Bronchial epithelial cell (primary cell): ENCODE results near the gene ADGRV1. TPM values are rescaled to one million over a fixed set of nuclear protein-coding genes. Genes with fewer than 3 reads are reported as not detected.

ENCODE experiments used
- DNase-seq: peaks from one replicate; pipeline ENCODE4 v3.0.0-alpha.2; 2010; ENCODE audit warnings: low read depth
- FAIRE-seq: peaks from 2 replicates; lab custom pipeline; 2011; peaks lifted over from hg19 to GRCh38; lab: Jason Lieb, UNC
- H3K27me3 ChIP-seq: 2 replicates; pipeline ENCODE4 v1.5.1; 2011; ENCODE audit warnings: low read length; ENCODE audit not compliant: control insufficient read depth, insufficient read depth
- H3K36me3 ChIP-seq: 2 replicates; pipeline ENCODE4 v1.5.1; 2011; ENCODE audit warnings: low read length; ENCODE audit not compliant: control insufficient read depth, insufficient read depth
- H3K4me3 ChIP-seq: 2 replicates; pipeline ENCODE4 v1.5.1; 2011; ENCODE audit warnings: mild to moderate bottlenecking, low read depth, low read length, control low read depth
- total RNA-seq: library from RNA; depleted of rRNA; stranded (reverse); fragments of >200 nt; gene quantifications from 2 replicates; pipeline ENCODE4 v1.2.1, GENCODE V29; 2014
- TF ChIP-seq, protein P1 (sequence below): IDR thresholded peaks from 2 replicates; pipeline ENCODE4 v1.5.1; 2011; ENCODE audit warnings: mild to moderate bottlenecking, moderate library complexity, low read length, control low read depth, inconsistent platforms; ENCODE audit not compliant: insufficient read depth, severe bottlenecking

The ADGRV1 gene
- total RNA-seq, 1 donor from 2014 or later: 1.6 TPM

DNA sequence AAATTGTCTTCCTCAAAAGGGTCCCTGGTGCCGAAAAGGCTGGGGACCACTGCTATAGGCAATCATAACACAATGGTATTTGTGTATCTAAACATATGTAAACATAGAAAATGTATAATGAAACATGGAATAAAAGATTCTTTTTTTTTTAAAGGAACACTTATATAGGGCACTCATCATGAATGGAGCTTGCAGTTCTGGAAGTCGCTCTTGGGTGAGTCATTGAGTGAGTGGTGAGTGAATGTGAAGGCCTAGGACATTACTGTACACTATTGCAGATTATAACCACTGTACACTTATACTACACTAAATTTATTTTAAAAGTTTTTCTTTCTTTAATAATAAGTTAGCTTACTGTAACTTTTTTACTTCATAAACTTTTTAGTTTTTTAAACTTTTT is 648.1 kb downstream of the ADGRV1 start:
- Histone ChIP-seq H3K36me3 (no peaks in the 10 kb centered on the region), H3K4me3 (no peak overlapping the region), H3K27me3 (no peaks in the 10 kb centered on the region)
- TF ChIP-seq, protein P1, sequence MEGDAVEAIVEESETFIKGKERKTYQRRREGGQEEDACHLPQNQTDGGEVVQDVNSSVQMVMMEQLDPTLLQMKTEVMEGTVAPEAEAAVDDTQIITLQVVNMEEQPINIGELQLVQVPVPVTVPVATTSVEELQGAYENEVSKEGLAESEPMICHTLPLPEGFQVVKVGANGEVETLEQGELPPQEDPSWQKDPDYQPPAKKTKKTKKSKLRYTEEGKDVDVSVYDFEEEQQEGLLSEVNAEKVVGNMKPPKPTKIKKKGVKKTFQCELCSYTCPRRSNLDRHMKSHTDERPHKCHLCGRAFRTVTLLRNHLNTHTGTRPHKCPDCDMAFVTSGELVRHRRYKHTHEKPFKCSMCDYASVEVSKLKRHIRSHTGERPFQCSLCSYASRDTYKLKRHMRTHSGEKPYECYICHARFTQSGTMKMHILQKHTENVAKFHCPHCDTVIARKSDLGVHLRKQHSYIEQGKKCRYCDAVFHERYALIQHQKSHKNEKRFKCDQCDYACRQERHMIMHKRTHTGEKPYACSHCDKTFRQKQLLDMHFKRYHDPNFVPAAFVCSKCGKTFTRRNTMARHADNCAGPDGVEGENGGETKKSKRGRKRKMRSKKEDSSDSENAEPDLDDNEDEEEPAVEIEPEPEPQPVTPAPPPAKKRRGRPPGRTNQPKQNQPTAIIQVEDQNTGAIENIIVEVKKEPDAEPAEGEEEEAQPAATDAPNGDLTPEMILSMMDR: no peak
- FAIRE-seq: no peak
- DNase-seq: peak; percentile 85

DNA sequence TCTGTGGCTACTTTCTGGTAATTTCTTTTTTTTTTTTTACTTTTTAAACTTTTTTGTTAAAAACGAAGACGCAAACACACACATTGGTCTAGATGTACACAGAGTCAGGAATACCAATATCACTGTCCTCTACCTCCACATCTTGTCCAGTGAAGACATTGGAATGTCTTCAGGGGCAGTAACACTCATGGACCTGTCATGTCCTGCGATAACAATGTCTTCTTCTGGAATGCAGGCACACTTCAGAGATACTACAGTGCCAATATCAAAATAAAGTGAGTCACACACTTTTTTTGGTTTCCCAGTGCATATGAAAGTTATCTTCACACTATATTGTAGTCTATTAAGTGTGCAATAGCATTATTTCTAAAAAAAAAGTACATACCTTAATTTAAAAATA is 648.7 kb downstream of the ADGRV1 start:
- FAIRE-seq: no peak
- Histone ChIP-seq H3K27me3 (no peaks in the 10 kb centered on the region), H3K36me3 (no peaks in the 10 kb centered on the region), H3K4me3 (no peak overlapping the region)
- DNase-seq: peak; percentile 42
- TF ChIP-seq, protein P1: no peak

DNA sequence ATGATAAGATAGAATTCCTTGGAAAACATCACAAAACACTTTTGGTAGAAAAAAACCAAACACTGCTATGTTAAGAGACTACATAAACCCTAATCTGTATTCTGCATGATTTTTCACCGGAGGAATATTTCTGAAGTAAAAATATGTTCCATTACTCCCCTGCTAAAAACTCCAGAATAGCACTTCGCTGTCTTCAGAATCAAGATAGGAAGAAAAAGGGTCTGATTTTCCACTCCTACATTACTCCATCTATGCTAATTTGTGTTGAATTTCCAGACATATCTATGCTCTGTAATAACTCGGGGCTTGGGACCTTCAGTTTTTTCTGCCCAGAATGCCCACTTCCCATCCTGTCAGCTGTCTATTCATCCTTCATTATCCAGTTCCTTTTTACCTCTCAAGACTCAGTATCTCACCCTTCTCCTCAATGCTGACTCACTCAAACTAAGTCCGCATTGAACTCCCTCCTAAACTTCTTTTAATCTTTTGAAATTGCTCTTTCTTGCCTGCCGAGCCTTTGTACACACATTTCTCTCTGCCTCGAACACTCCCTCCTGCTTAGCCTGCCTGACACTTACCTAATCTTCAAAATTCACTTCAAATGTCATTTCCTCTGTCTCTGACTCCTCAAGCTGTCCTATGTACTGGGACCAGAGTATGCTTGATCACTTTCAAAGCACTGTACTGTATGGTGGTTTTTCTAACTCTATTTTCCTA is 653.6 kb downstream of the ADGRV1 start:
- DNase-seq (no peak), FAIRE-seq (no peak)
- Histone ChIP-seq H3K27me3 (no peaks in the 10 kb centered on the region), H3K36me3 (no peaks in the 10 kb centered on the region), H3K4me3 (no peak overlapping the region)
- TF ChIP-seq, protein P1: no peak

DNA sequence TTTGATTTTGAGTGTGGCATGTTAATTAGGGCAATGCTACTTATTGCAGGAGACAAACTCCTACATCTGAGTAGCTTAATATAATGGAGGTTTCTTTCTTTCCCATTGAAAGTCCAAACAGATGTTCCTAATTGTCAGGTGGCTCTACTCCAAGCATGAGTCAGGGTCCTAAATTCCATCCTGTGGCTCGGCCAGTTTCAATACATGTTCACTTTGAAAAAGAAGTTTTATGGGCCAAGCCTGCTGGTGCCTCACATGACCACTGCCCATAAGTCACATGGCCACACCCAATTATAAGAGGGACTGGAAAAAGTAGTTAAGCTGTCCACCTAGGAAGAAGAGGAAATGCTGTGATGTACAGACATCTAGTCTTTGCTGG is 654.1 kb downstream of the ADGRV1 start:
- DNase-seq (no peak), FAIRE-seq (no peak)
- TF ChIP-seq, protein P1: no peak
- Histone ChIP-seq H3K27me3 (no peaks in the 10 kb centered on the region), H3K36me3 (no peaks in the 10 kb centered on the region), H3K4me3 (no peak overlapping the region)

Other genes starting within 250 kb of the ADGRV1 start
- gene CETN3, start 149.0 kb upstream of the ADGRV1 start, total RNA-seq: 8.2 and 15.7 TPM in 2 replicates
- 3.2 and 4.0 TPM in 2 replicates for gene MBLAC2, start 84.0 kb upstream of the ADGRV1 start, total RNA-seq
- 7.4 and 7.9 TPM in 2 replicates for gene POLR3G, start 83.9 kb upstream of the ADGRV1 start, total RNA-seq
- 15.4 and 16.3 TPM in 2 replicates for gene LYSMD3, start 29.2 kb upstream of the ADGRV1 start, total RNA-seq